Loucy (cell line): Measurements from ENCODE around the gene SH2D3C.

Experiments used
- H2AFZ ChIP-seq: fragments of 200-600 bp; sonication (generic); 2 replicates; pipeline ENCODE4 v1.6.0; 2016; ENCODE audit warnings: antibody characterized with exemption, mild to moderate bottlenecking, low read length, moderate library complexity
- H3F3A ChIP-seq: fragments of 200-600 bp; 2 replicates; pipeline ENCODE4 v1.6.0; 2016; ENCODE audit warnings: antibody characterized with exemption, low read depth, mild to moderate bottlenecking
- H3K27me3 ChIP-seq: fragments of 200-600 bp; sonication (generic); 2 replicates; pipeline ENCODE4 v1.6.1; 2014; ENCODE audit warnings: low read length, mild to moderate bottlenecking; ENCODE audit not compliant: insufficient read depth, poor library complexity, severe bottlenecking
- H3K36me3 ChIP-seq: fragments of 200-600 bp; sonication (generic); 2 replicates; pipeline ENCODE4 v1.6.1; 2016; ENCODE audit warnings: low read length; ENCODE audit not compliant: insufficient read depth
- H3K4me1 ChIP-seq: fragments of 200-600 bp; sonication (generic); 2 replicates; pipeline ENCODE4 v1.5.1; 2014; ENCODE audit warnings: low read length, mild to moderate bottlenecking; ENCODE audit not compliant: insufficient read depth, poor library complexity, severe bottlenecking
- H3K4me2 ChIP-seq: fragments of 200-600 bp; sonication (generic); 2 replicates; pipeline ENCODE4 v1.6.0; 2014; ENCODE audit warnings: antibody characterized with exemption, low read length, low read depth, mild to moderate bottlenecking; ENCODE audit not compliant: poor library complexity, severe bottlenecking
- H3K4me3 ChIP-seq: fragments of 200-600 bp; sonication (generic); 2 replicates; pipeline ENCODE4 v1.5.1; 2014; ENCODE audit warnings: low read length, mild to moderate bottlenecking, mixed read lengths; ENCODE audit not compliant: poor library complexity, severe bottlenecking
- H3K79me2 ChIP-seq: fragments of 200-600 bp; sonication (generic); 2 replicates; pipeline ENCODE4 v1.6.1; 2014; ENCODE audit warnings: low read length; ENCODE audit not compliant: insufficient read depth
- H3K9ac ChIP-seq: fragments of 200-600 bp; sonication (generic); 2 replicates; pipeline ENCODE4 v1.6.0; 2014; ENCODE audit warnings: mild to moderate bottlenecking, low read depth, low read length, moderate library complexity; ENCODE audit not compliant: poor library complexity, severe bottlenecking
- H3K9me2 ChIP-seq: fragments of 200-600 bp; sonication (generic); replicated peaks from 2 replicates; pipeline ENCODE4 v1.6.1; 2016; ENCODE audit warnings: low read depth, low read length, mixed read lengths
- H3K9me3 ChIP-seq: fragments of 200-600 bp; sonication (generic); 2 replicates; pipeline ENCODE4 v1.6.1; 2014; ENCODE audit warnings: mild to moderate bottlenecking, antibody characterized with exemption, low read length, low read depth; ENCODE audit not compliant: insufficient read depth
- H4K20me1 ChIP-seq: fragments of 200-600 bp; sonication (generic); 2 replicates; pipeline ENCODE4 v1.6.0; 2014; ENCODE audit warnings: antibody characterized with exemption, low read length, mild to moderate bottlenecking; ENCODE audit not compliant: insufficient read depth, poor library complexity, severe bottlenecking
- EZH2phosphoT487 ChIP-seq: fragments of 200-600 bp; IDR thresholded peaks from 2 replicates; pipeline ENCODE4 v1.6.1; 2018; ENCODE audit warnings: antibody characterized with exemption, mild to moderate bottlenecking, moderate library complexity, borderline replicate concordance
- TF ChIP-seq, protein P1 (sequence below): fragments of 200-600 bp; sonication (generic); conservative IDR thresholded peaks from 2 replicates; pipeline ENCODE4 v1.5.1; 2014; ENCODE audit warnings: mild to moderate bottlenecking, antibody characterized with exemption, low read length

SH2D3C gene

DNA sequence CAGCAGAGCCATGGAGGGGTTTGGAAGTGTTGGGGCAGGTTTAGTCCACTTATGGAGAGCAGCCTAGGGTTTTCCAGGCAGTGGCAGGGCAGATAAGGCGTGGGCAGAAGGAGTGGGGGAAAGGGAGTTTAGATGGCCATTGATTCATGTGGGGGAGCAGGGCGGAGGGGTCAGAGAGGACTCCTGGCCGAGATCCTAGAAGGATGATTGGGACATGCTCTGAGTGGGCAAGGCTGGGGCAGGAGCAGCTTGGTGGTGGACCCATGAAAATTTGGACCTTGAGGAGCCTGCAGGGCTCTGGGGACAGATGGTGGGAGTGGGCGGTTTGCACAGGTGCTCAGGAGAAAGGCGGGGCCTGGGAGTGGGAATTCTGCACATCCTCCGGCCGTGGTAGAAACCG is 25.3 kb downstream of the SH2D3C start:
- Histone ChIP-seq H3K9me3 (no peaks in the 10 kb centered on the region), H3F3A (no peaks in the 10 kb centered on the region), H3K4me2 (no peak overlapping the region), H3K4me3 (no peak overlapping the region), H4K20me1 (peaks cover 27% of the 10 kb centered on the region), H3K36me3 (peaks cover 51% of the 10 kb centered on the region; the same call in 1 of the 2 replicates), H3K27me3 (no peaks in the 10 kb centered on the region), H3K9me2 (no peaks in the 10 kb centered on the region), H3K79me2 (no peaks in the 10 kb centered on the region), H3K4me1 (no peaks in the 10 kb centered on the region), H2AFZ (no peak overlapping the region), H3K9ac (no peak overlapping the region)
- TF ChIP-seq EZH2phosphoT487 = no peak
- TF ChIP-seq, protein P1, sequence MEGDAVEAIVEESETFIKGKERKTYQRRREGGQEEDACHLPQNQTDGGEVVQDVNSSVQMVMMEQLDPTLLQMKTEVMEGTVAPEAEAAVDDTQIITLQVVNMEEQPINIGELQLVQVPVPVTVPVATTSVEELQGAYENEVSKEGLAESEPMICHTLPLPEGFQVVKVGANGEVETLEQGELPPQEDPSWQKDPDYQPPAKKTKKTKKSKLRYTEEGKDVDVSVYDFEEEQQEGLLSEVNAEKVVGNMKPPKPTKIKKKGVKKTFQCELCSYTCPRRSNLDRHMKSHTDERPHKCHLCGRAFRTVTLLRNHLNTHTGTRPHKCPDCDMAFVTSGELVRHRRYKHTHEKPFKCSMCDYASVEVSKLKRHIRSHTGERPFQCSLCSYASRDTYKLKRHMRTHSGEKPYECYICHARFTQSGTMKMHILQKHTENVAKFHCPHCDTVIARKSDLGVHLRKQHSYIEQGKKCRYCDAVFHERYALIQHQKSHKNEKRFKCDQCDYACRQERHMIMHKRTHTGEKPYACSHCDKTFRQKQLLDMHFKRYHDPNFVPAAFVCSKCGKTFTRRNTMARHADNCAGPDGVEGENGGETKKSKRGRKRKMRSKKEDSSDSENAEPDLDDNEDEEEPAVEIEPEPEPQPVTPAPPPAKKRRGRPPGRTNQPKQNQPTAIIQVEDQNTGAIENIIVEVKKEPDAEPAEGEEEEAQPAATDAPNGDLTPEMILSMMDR = no peak

DNA sequence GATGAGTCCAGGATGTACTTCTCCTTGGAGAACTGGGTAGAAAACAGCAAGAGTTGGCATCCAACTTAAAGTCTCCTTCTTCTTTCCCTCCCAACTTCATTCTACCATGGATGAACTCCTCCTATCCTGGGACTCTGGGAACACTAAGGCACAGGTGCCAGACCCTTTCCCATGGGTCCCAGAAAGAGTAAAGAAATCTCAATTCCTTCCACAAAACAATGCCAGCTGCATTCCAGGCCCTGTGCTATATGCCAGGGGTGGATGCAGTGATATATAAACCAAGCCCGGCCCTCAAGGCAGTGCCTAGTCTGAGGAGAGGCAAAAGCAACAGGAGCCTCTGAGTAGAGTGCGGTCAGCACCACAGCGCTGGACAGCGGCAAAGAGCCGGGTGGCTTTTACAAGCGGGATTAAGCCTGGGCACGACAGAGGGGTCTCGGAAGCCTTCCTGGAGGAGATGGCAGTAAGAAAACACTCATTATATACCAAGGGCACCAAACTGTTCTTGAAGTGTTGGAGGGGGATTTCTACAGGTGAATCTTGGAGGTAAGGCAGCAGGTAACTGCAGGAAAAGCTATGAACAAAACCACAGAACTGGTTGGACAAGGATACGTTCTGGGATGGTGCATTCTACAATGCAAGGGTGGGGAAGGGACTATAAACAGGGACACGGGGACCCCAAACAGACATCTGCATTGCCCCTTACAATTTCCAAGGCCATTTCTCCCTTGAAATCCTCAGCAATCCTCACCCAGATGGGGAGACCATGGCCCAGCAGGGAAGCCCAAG is 27.0 kb downstream of the SH2D3C start:
- H3K9me3 ChIP-seq = no peaks in the 10 kb centered on the region
- no peaks in the 10 kb centered on the region for H3K27me3 ChIP-seq
- no peaks in the 10 kb centered on the region for H3K4me1 ChIP-seq
- H2AFZ ChIP-seq = no peak overlapping the region
- no peaks in the 10 kb centered on the region for H3K9me2 ChIP-seq
- H4K20me1 ChIP-seq = peaks cover 27% of the 10 kb centered on the region
- no peaks in the 10 kb centered on the region for H3F3A ChIP-seq
- no peak overlapping the region for H3K4me3 ChIP-seq
- no peak overlapping the region for H3K9ac ChIP-seq
- H3K4me2 ChIP-seq = no peak overlapping the region
- peaks cover 65% of the 10 kb centered on the region; the same call in 1 of the 2 replicates for H3K36me3 ChIP-seq
- TF ChIP-seq, protein P1 = no peak
- TF ChIP-seq EZH2phosphoT487 = no peak
- H3K79me2 ChIP-seq = no peaks in the 10 kb centered on the region

DNA sequence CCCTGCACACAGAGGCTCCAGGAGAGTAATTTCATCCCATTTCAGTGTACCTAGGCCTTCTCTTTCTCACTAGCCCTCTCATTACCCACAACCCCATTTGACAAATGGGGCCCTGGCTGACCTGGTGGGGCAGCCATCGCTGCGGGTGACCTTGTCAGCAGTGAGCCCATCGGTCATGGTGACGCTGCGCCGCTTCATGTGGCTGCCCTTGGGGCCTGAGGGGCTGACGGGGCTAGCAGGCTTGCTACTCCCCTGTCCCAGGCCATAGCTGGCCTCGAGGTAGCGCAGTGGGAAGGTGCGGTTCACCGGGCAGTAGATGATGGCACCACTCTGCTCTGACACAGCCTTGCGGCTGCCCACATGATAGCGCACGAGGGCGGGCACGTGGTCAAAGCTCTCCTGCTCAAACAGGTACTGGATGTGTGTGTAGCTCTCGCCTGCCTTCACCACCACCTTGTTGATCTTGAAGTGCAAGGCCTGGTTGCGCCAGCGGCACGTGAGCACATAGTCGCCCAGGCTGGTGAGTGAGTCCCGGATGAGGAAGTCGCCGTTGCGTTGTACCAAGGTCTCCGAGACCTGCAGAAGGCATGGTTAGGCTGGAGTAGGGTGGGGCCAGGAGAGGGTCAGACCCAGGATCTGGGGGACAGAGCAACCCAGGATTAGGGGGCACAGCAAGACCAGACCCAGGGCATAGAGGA is 29.2 kb downstream of the SH2D3C start:
- no peaks in the 10 kb centered on the region for H3K4me1 ChIP-seq
- no peak overlapping the region for H2AFZ ChIP-seq
- no peaks in the 10 kb centered on the region for H3K27me3 ChIP-seq
- no peaks in the 10 kb centered on the region for H3K9me3 ChIP-seq
- H3K4me3 ChIP-seq = no peak overlapping the region
- H4K20me1 ChIP-seq = peaks cover 27% of the 10 kb centered on the region
- H3K9me2 ChIP-seq = no peaks in the 10 kb centered on the region
- H3K36me3 ChIP-seq = peaks cover 82% of the 10 kb centered on the region; the same call in 1 of the 2 replicates
- no peaks in the 10 kb centered on the region for H3F3A ChIP-seq
- H3K9ac ChIP-seq = no peak overlapping the region
- no peak overlapping the region for H3K4me2 ChIP-seq
- no peaks in the 10 kb centered on the region for H3K79me2 ChIP-seq
- TF ChIP-seq EZH2phosphoT487 = no peak
- TF ChIP-seq, protein P1 = no peak
